OCI-LY1 (cell line): ENCODE measurements around the gene BNIP3.

ENCODE experiments used
- H2AFZ ChIP-seq: fragments of 200-600 bp; sonication (generic), shearing (Covaris generic); 2 replicates; pipeline ENCODE4 v1.6.0; 2014; ENCODE audit warnings: antibody characterized with exemption, mild to moderate bottlenecking, low read length
- H3F3A ChIP-seq: fragments of 200-600 bp; sonication (generic), shearing (Covaris generic); 2 replicates; pipeline ENCODE4 v1.6.0; 2014; ENCODE audit warnings: mild to moderate bottlenecking, antibody characterized with exemption, low read length, moderate library complexity; ENCODE audit not compliant: insufficient read depth
- H3K27ac ChIP-seq: fragments of 200-600 bp; sonication (generic); 2 replicates; pipeline ENCODE4 v1.5.1; 2014; ENCODE audit warnings: low read length, mixed run types, mild to moderate bottlenecking, low read depth; ENCODE audit not compliant: poor library complexity, severe bottlenecking
- H3K27me3 ChIP-seq: fragments of 200-600 bp; sonication (generic); 2 replicates; pipeline ENCODE4 v1.6.0; 2014; ENCODE audit warnings: antibody characterized with exemption, mild to moderate bottlenecking, low read length, moderate library complexity; ENCODE audit not compliant: insufficient read depth
- H3K36me3 ChIP-seq: fragments of 200-600 bp; sonication (generic); 2 replicates; pipeline ENCODE4 v1.6.1; 2014; ENCODE audit warnings: mild to moderate bottlenecking, antibody characterized with exemption, low read length, moderate library complexity, mixed read lengths; ENCODE audit not compliant: insufficient read depth
- H3K4me1 ChIP-seq: fragments of 200-600 bp; sonication (generic); 2 replicates; pipeline ENCODE4 v1.5.1; 2014; ENCODE audit warnings: mild to moderate bottlenecking, low read length, moderate library complexity; ENCODE audit not compliant: insufficient read depth, severe bottlenecking
- H3K4me2 ChIP-seq: fragments of 200-600 bp; sonication (generic), shearing (Covaris generic); 2 replicates; pipeline ENCODE4 v1.6.1; 2014; ENCODE audit warnings: low read length
- H3K4me3 ChIP-seq: fragments of 200-600 bp; sonication (generic); 2 replicates; pipeline ENCODE4 v1.5.1; 2014; ENCODE audit warnings: low read length, low read depth, mild to moderate bottlenecking, mixed read lengths; ENCODE audit not compliant: poor library complexity, severe bottlenecking
- H3K79me2 ChIP-seq: fragments of 200-600 bp; shearing (Covaris generic); 2 replicates; pipeline ENCODE4 v1.6.1; 2016; ENCODE audit warnings: mixed run types, low read length, mixed read lengths; ENCODE audit not compliant: insufficient read depth
- H3K9ac ChIP-seq: fragments of 200-600 bp; sonication (generic), shearing (Covaris generic); 2 replicates; pipeline ENCODE4 v1.6.1; 2014; ENCODE audit warnings: mild to moderate bottlenecking, low read length, mixed read lengths
- H3K9me2 ChIP-seq: fragments of 200-600 bp; sonication (generic), shearing (Covaris generic); 2 replicates; pipeline ENCODE4 v1.6.1; 2014; ENCODE audit warnings: low read depth, mild to moderate bottlenecking, low read length, mixed read lengths
- H3K9me3 ChIP-seq: fragments of 200-600 bp; shearing (Covaris generic); 2 replicates; pipeline ENCODE4 v1.6.1; 2014; ENCODE audit warnings: low read length, mixed read lengths
- H4K20me1 ChIP-seq: fragments of 200-600 bp; sonication (generic), shearing (Covaris generic); 2 replicates; pipeline ENCODE4 v1.6.0; 2016; ENCODE audit warnings: mild to moderate bottlenecking, low read length; ENCODE audit not compliant: insufficient read depth
- EZH2 ChIP-seq: fragments of 200-600 bp; sonication (generic), shearing (Covaris generic); IDR thresholded peaks from 2 replicates; pipeline ENCODE4 v1.8.0; 2017; ENCODE audit warnings: borderline replicate concordance, mixed run types, mild to moderate bottlenecking, antibody characterized with exemption, low read length, moderate library complexity, mixed read lengths
- TF ChIP-seq, protein P1 (sequence below): fragments of 200-600 bp; sonication (generic), shearing (Covaris generic); IDR thresholded peaks from 2 replicates; pipeline ENCODE4 v1.5.1; 2017; ENCODE audit warnings: mild to moderate bottlenecking, antibody characterized with exemption, low read length, moderate library complexity, mixed read lengths

The BNIP3 gene

GRCh38 chr10:132027423-132027983 is 45.8 kb upstream of the BNIP3 start:
- H4K20me1 ChIP-seq = no peaks in the 10 kb centered on the region
- H3K4me2 ChIP-seq = no peak overlapping the region
- no peak overlapping the region for H3K4me3 ChIP-seq
- H2AFZ ChIP-seq = no peak overlapping the region
- no peaks in the 10 kb centered on the region for H3K9me2 ChIP-seq
- H3K9me3 ChIP-seq = no peaks in the 10 kb centered on the region
- no peaks in the 10 kb centered on the region for H3F3A ChIP-seq
- H3K4me1 ChIP-seq = no peaks in the 10 kb centered on the region
- no peaks in the 10 kb centered on the region for H3K36me3 ChIP-seq
- H3K9ac ChIP-seq = no peak overlapping the region
- TF ChIP-seq, protein P1, sequence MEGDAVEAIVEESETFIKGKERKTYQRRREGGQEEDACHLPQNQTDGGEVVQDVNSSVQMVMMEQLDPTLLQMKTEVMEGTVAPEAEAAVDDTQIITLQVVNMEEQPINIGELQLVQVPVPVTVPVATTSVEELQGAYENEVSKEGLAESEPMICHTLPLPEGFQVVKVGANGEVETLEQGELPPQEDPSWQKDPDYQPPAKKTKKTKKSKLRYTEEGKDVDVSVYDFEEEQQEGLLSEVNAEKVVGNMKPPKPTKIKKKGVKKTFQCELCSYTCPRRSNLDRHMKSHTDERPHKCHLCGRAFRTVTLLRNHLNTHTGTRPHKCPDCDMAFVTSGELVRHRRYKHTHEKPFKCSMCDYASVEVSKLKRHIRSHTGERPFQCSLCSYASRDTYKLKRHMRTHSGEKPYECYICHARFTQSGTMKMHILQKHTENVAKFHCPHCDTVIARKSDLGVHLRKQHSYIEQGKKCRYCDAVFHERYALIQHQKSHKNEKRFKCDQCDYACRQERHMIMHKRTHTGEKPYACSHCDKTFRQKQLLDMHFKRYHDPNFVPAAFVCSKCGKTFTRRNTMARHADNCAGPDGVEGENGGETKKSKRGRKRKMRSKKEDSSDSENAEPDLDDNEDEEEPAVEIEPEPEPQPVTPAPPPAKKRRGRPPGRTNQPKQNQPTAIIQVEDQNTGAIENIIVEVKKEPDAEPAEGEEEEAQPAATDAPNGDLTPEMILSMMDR = no peak
- TF ChIP-seq EZH2 = no peak
- peaks cover 5% of the 10 kb centered on the region; the same call in 1 of the 2 replicates for H3K27me3 ChIP-seq
- H3K79me2 ChIP-seq = no peaks in the 10 kb centered on the region
- no peak overlapping the region for H3K27ac ChIP-seq

DNA sequence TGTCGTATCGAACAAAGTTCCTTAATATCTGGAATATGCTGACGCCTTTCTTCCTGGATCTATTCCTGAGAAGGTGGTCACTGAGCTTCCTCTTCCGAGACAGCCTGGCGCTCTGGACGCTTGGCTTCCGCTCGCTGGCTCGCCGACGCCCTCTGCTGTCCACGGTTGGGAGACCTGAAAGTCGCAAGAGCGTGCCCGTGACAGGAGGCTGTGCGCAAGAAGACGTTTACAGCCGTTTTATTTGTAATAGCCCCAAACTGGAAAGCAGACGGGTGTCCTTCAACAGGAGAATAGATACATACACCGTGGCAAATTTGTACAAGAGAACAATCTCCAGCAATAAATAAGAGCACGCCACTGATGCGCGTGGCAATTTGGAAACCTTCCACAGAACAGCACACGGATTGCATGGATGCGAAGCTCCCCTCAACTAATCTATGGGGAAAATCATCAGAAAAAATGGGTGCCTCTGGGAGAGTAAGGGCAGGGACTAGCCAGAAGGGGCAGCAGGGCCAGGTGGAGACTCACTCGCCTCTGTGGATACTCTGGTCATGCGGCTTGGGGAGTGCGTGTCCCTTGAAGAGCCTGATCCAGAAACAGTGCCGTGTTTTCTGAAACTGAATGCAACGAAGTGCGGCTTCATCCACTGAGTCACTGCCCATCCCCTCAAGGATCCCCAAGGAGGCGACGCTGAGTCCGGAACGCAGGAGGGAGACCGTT is 41.5 kb upstream of the BNIP3 start:
- Histone ChIP-seq H2AFZ (no peak overlapping the region), H3K4me2 (no peak overlapping the region), H3K9me2 (no peaks in the 10 kb centered on the region), H3K79me2 (no peaks in the 10 kb centered on the region), H3K27ac (no peak overlapping the region), H3K9me3 (no peaks in the 10 kb centered on the region), H3K27me3 (peaks cover 4% of the 10 kb centered on the region; the same call in 1 of the 2 replicates), H4K20me1 (no peaks in the 10 kb centered on the region), H3K4me1 (no peaks in the 10 kb centered on the region), H3K36me3 (no peaks in the 10 kb centered on the region), H3K9ac (no peak overlapping the region), H3F3A (no peaks in the 10 kb centered on the region), H3K4me3 (no peak overlapping the region)
- no peak for TF ChIP-seq EZH2
- TF ChIP-seq, protein P1 = peak; percentile 90

DNA sequence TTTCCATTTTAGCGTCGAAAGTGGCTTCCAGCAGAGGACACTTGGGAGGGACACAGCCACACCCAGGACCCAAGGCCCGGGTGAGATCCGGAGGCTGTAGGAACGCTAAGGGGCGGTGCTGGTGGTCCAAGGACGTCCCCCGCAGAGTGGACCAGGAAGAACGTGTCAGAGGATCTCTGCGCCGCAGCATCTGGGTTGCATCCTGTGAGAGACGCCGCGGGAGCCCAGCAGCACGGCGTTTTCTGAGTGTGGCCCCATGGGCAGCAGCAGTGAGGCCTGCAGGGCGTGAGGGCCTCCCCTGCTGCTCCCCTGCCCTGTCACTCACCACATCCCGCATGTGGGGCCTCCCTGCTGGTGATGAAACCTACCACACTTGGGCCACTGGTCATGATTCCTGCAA is 40.5 kb upstream of the BNIP3 start:
- no peaks in the 10 kb centered on the region for H3K79me2 ChIP-seq
- TF ChIP-seq EZH2 = no peak
- TF ChIP-seq, protein P1 = no peak
- H3F3A ChIP-seq = no peaks in the 10 kb centered on the region
- no peaks in the 10 kb centered on the region for H3K36me3 ChIP-seq
- H3K4me1 ChIP-seq = no peaks in the 10 kb centered on the region
- H3K27me3 ChIP-seq = peaks cover 4% of the 10 kb centered on the region; the same call in 1 of the 2 replicates
- H3K4me2 ChIP-seq = no peak overlapping the region
- H3K9ac ChIP-seq = no peak overlapping the region
- no peak overlapping the region for H3K4me3 ChIP-seq
- H3K9me3 ChIP-seq = no peaks in the 10 kb centered on the region
- H4K20me1 ChIP-seq = no peaks in the 10 kb centered on the region
- H3K9me2 ChIP-seq = no peaks in the 10 kb centered on the region
- H2AFZ ChIP-seq = no peak overlapping the region
- no peak overlapping the region for H3K27ac ChIP-seq
